Type B pancreatic cell (in vitro differentiated cells): ENCODE measurements around the gene NPAS3. TPM values are rescaled to one million over a fixed set of nuclear protein-coding genes. Genes with fewer than 3 reads are reported as not detected.
A peak's percentile ranks its signal among the peaks of the same experiment; 100 is the strongest.

Experiments
- DNase-seq: peaks from one replicate; pipeline ENCODE4 v3.0.0; 2021; ENCODE audit warnings: mixed read lengths; ENCODE audit not compliant: unreplicated experiment; ENCODE audit errors: extremely low spot score
- H3K27ac Mint-ChIP-seq: 2 replicates; pipeline ENCODE4 v1.8.0; 2021; ENCODE audit warnings: mild to moderate bottlenecking, mixed read lengths
- H3K27me3 Mint-ChIP-seq: 2 replicates; pipeline ENCODE4 v1.8.0; 2021; ENCODE audit warnings: mixed read lengths
- H3K36me3 Mint-ChIP-seq: 2 replicates; pipeline ENCODE4 v1.8.0; 2021; ENCODE audit warnings: mixed read lengths
- H3K4me1 Mint-ChIP-seq: one replicate; pipeline ENCODE4 v1.8.0; 2021; ENCODE audit warnings: mixed read lengths; ENCODE audit not compliant: unreplicated experiment
- H3K4me3 Mint-ChIP-seq: 2 replicates; pipeline ENCODE4 v1.8.0; 2021; ENCODE audit warnings: mild to moderate bottlenecking, mixed read lengths
- H3K9me3 Mint-ChIP-seq: 2 replicates; pipeline ENCODE4 v1.8.0; 2021; ENCODE audit warnings: mixed read lengths
- total RNA-seq: library from RNA; stranded (reverse); gene quantifications from 2 replicates; pipeline ENCODE4 v1.2.1, GENCODE V29; 2021; ENCODE audit warnings: low replicate concordance
- TF ChIP-seq, protein P1 (sequence below): fragments of 200-600 bp; sonication (generic); conservative IDR thresholded peaks from 2 replicates; pipeline ENCODE4 v1.5.0; 2021; ENCODE audit warnings: antibody characterized with exemption, mild to moderate bottlenecking

Gene NPAS3
- total RNA-seq, 1 donor from 2014 or later, result 8.7 TPM

DNA sequence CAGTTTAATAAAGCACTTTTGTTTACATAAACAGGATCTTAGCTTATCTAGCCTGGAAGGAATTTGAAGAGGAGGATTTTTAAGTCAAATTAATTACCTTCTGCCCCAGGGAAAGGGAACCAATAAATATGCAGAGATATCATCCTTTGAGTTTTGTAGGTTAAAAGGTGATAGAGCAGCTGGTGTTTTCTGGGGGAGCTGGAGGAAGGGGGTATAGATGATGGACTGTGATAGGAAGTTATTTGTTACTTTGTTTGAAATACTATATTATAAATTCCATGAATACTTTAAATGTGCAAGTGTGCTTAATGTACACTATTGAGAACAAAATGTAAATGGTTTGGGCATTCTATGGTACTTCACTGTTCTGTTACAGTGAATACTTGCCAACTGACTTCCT is 55.2 kb downstream of the NPAS3 start:
- DNase-seq, result no peak
- Mint-ChIP-seq H3K36me3 (peaks cover 10% of the 10 kb centered on the region), H3K27me3 (no peaks in the 10 kb centered on the region), H3K9me3 (peaks cover 21% of the 10 kb centered on the region), H3K4me1 (peaks cover 8% of the 10 kb centered on the region), H3K27ac (no peak overlapping the region), H3K4me3 (no peak overlapping the region)
- TF ChIP-seq, protein P1, sequence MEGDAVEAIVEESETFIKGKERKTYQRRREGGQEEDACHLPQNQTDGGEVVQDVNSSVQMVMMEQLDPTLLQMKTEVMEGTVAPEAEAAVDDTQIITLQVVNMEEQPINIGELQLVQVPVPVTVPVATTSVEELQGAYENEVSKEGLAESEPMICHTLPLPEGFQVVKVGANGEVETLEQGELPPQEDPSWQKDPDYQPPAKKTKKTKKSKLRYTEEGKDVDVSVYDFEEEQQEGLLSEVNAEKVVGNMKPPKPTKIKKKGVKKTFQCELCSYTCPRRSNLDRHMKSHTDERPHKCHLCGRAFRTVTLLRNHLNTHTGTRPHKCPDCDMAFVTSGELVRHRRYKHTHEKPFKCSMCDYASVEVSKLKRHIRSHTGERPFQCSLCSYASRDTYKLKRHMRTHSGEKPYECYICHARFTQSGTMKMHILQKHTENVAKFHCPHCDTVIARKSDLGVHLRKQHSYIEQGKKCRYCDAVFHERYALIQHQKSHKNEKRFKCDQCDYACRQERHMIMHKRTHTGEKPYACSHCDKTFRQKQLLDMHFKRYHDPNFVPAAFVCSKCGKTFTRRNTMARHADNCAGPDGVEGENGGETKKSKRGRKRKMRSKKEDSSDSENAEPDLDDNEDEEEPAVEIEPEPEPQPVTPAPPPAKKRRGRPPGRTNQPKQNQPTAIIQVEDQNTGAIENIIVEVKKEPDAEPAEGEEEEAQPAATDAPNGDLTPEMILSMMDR, result no peak

DNA sequence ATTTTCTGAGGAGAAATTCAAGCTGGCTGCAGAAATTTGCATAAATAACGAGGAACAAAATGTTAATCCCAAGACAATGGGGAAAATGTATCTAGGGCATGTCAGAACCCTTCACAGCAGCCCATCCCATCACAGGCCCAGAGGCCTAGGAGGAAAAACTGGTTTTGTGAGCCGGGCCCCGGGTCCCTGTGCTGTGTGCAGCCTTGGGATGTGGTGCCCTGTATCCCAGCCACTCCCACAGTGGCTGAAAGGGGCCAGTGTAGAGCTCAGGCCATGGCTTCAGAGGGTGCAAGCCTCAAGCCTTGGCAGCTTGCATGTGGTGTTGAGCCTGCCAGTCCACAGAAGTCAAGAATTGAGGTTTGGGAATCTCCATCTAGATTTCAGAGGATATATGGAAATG is 57.7 kb downstream of the NPAS3 start:
- Mint-ChIP-seq H3K4me3 (no peak overlapping the region), H3K4me1 (peaks cover 8% of the 10 kb centered on the region), H3K27me3 (no peaks in the 10 kb centered on the region), H3K27ac (no peak overlapping the region), H3K9me3 (peaks cover 19% of the 10 kb centered on the region), H3K36me3 (peaks cover 10% of the 10 kb centered on the region)
- DNase-seq, result no peak
- TF ChIP-seq, protein P1, result no peak

DNA sequence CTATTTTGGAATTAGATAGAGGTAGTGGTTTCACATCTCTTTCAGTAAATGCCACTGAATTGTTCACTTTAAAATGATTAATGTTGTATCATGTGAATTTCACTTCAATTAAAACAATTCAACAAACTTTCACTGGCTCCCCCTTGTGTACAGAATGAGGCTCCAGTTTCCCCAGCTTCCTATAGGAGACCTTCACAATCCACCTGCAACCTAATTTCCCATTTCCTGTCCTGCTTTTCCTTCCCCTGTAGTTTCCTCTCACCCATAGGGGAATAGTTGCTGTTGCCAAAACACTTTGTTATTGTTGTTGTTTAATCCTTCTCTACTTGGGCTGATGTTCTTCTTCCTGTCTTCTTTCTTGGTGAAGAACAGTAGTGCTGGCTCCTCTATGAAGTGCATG is 59.8 kb downstream of the NPAS3 start:
- no peak overlapping the region for H3K4me3 Mint-ChIP-seq
- H3K27me3 Mint-ChIP-seq, result no peaks in the 10 kb centered on the region
- H3K27ac Mint-ChIP-seq, result no peak overlapping the region
- H3K9me3 Mint-ChIP-seq, result peaks cover 16% of the 10 kb centered on the region
- TF ChIP-seq, protein P1, result peak; percentile 51
- H3K4me1 Mint-ChIP-seq, result peaks cover under 1% of the 10 kb centered on the region
- peaks cover 10% of the 10 kb centered on the region for H3K36me3 Mint-ChIP-seq
- DNase-seq, result no peak

DNA sequence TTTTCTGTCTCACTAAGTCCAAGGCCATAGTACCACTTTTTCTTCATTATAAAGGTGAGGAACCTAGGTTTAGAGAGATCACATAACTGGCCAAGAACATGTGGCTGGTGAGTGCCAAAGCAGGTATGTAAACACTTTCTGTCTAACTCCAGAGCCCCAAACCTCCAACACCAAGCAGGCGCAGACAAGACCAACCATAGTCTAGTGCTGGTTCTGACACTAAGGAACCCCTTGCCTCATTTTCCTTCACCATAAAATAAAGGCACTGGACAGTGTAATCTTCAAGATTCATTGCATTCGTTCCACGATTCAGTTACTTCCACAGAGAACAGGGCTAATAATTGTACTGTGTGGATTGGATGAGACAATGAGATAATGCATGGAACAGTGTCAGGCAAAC is 71.0 kb downstream of the NPAS3 start:
- TF ChIP-seq, protein P1, result no peak
- H3K36me3 Mint-ChIP-seq, result no peaks in the 10 kb centered on the region
- no peak overlapping the region for H3K27ac Mint-ChIP-seq
- no peak for DNase-seq
- H3K27me3 Mint-ChIP-seq, result no peaks in the 10 kb centered on the region
- H3K9me3 Mint-ChIP-seq, result no peaks in the 10 kb centered on the region
- no peaks in the 10 kb centered on the region for H3K4me1 Mint-ChIP-seq
- H3K4me3 Mint-ChIP-seq, result no peak overlapping the region

DNA sequence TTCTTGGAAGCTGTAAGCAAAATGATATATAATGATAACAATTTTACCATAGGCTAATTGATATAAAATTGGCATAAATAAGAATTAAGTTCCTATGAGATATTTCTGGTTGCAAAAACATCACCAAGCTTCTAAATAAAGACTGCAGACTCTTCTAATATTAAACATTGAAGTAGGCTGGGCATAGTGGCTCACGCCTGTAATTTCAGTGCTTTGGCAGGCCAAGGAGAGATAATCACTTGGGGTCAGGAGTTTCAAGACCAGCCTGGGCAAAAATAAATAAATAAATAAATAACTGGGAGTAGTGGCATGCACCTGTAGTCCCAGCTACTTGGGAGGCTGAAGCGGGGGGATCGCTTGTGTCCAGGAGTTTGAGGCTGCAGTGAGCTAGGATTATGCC is 71.8 kb downstream of the NPAS3 start:
- Mint-ChIP-seq H3K9me3 (no peaks in the 10 kb centered on the region), H3K4me3 (no peak overlapping the region), H3K36me3 (no peaks in the 10 kb centered on the region), H3K27me3 (no peaks in the 10 kb centered on the region), H3K4me1 (no peaks in the 10 kb centered on the region), H3K27ac (no peak overlapping the region)
- TF ChIP-seq, protein P1, result no peak
- DNase-seq, result no peak

DNA sequence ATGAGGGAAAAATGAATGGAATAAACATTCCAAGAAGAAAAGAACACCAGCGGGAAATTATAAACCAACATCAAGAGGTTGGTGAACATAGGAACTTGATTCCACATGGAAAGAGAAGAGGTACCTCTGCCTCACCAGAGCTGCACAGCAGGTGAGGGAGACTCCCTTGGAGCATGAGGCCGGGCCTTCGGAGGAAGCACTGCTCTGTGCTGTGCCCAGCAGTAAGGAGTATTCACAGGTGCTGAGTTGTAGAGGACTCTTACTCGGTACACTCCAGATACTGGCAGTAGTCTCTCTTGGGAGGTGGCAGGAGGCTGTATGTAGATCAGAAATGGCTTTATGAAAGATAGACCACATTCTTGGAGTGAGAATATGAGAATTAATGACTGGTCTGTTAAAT is 76.0 kb downstream of the NPAS3 start:
- Mint-ChIP-seq H3K4me1 (no peaks in the 10 kb centered on the region), H3K4me3 (no peak overlapping the region), H3K9me3 (no peaks in the 10 kb centered on the region), H3K27ac (no peak overlapping the region), H3K27me3 (no peaks in the 10 kb centered on the region), H3K36me3 (no peaks in the 10 kb centered on the region)
- DNase-seq, result no peak
- TF ChIP-seq, protein P1, result no peak
